ENCODE measurements around the gene CBX8. TPM values are rescaled to one million over a fixed set of nuclear protein-coding genes. Genes with fewer than 3 reads are reported as not detected.
A peak's percentile ranks its signal among the peaks of the same experiment; 100 is the strongest.

The CBX8 gene
- total and polyA plus RNA-seq, 10 donors = 2.1 to 5.6 (median 3.4) TPM

DNA sequence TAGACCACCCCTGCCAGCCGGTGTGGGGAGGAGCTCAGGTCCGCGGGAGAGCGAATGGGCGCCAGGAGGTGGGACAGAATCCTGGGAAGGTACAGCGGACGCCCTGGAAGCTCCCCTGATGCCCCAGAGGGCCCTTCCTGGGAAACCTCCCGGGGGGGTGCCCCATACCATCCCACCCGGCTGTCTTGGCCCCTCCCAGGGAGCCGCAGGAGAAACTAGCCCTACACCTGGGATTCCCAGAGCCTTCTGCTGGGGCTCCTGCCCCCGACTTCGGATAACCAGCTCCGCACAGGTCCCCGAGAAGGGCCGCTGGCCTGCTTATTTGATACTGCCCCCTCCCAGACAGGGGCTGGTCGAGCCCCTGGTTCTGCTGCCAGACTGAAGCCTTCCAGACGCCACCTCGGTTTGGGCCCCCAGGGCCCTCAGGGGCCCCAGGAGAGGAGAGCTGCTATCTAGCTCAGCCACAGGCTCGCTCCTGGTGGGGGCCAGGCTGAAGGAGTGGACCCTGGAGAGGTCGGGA is 45.3 kb upstream of the CBX8 start:
- TF ChIP-seq, protein P1, sequence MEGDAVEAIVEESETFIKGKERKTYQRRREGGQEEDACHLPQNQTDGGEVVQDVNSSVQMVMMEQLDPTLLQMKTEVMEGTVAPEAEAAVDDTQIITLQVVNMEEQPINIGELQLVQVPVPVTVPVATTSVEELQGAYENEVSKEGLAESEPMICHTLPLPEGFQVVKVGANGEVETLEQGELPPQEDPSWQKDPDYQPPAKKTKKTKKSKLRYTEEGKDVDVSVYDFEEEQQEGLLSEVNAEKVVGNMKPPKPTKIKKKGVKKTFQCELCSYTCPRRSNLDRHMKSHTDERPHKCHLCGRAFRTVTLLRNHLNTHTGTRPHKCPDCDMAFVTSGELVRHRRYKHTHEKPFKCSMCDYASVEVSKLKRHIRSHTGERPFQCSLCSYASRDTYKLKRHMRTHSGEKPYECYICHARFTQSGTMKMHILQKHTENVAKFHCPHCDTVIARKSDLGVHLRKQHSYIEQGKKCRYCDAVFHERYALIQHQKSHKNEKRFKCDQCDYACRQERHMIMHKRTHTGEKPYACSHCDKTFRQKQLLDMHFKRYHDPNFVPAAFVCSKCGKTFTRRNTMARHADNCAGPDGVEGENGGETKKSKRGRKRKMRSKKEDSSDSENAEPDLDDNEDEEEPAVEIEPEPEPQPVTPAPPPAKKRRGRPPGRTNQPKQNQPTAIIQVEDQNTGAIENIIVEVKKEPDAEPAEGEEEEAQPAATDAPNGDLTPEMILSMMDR (IDR thresholded peaks at IDR 0.05 in 8 of 11, conservative IDR thresholded peaks at IDR 0.05 in 3 of 11) = no peak
- TF ChIP-seq POLR2A (IDR thresholded peaks at IDR 0.05) (no peak), POLR2AphosphoS5 (IDR thresholded peaks at IDR 0.05) (no peak)
- Histone ChIP-seq H3K4me1 (peaks cover 43 to 77% (median 73%) of the 10 kb centered on the region in 6 donors), H3K36me3 (no peaks in the 10 kb centered on the region), H3K27me3 (replicated peaks in 1 of 7) (peaks cover 18 to 78% (median 59%) of the 10 kb centered on the region in 7 donors), H3K9me3 (peaks cover 0 to 4% (median 0%) of the 10 kb centered on the region in 8 donors), H3K27ac (no peak overlapping the region), H3K4me3 (peak overlapping the region in 2 of 8 donors; percentile 15 to 96)
- no peak for DNase-seq
- intact Hi-C loops (cut with DNase I; ENCODE audit: low total_unique reads) = loop anchor here (5.0 to 10.0 kb wide), 2 partner anchors 40 to 143 kb away; no protein-coding TSS in a partner anchor
- 4 to 12% (median 9%) methylated on average over 14 to 20 of the region's 20 CpGs for WGBS, 5 donors

DNA sequence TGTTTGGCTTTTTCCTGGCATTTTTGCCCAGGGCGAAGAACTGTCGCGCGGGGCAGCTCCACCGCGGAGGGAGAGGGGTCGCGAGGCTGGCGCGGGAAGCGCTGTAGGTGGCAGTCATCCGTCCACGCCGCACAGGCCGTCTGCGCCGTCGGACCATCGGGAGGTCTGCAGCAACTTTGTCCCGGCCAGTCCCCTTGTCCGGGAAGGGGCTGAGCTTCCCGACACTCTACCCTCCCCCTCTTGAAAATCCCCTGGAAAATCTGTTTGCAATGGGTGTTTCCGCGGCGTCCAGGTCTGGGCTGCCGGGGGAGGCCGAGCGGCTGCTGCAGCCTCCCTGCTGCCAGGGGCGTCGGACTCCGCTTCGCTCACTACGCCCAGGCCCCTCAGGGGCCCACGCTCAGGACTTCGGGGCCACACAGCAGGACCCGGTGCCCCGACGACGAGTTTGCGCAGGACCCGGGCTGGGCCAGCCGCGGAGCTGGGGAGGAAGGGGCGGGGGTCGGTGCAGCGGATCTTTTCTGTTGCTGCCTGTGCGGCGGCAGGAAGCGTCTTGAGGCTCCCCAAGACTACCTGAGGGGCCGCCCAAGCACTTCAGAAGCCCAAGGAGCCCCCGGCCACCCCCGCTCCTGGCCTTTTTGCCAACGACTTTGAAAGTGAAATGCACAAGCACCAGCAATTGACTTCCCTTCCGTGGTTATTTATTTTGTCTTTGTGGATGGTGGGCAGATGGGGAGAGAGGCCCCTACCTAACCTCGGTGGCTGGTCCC is 44.7 kb upstream of the CBX8 start:
- H3K4me3 ChIP-seq = peak overlapping the region in 2 of 8 donors; percentile 15 to 96
- peak; percentile 81 for DNase-seq
- peaks cover 18 to 72% (median 59%) of the 10 kb centered on the region in 7 donors for H3K27me3 ChIP-seq (replicated peaks in 1 of 7)

DNA sequence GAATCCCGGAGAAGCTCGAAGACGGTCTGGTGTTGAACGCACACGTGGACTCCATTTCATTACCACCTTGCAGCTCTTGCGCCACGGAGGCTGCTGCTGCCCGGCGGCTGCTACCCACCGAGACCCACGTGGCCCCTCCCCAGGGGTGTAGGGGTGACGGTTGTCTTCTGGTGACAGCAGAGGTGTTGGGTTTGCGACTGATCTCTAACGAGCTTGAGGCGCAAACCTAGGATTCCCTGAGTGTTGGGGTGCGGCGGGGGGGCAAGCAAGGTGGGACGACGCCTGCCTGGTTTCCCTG is 44.1 kb upstream of the CBX8 start:
- Histone ChIP-seq H3K36me3 (peaks cover 0 to 10% (median 0%) of the 10 kb centered on the region in 6 donors), H3K27me3 (replicated peaks in 1 of 7) (peaks cover 18 to 65% (median 58%) of the 10 kb centered on the region in 7 donors), H3K4me1 (peaks cover 55 to 89% (median 85%) of the 10 kb centered on the region in 6 donors), H3K4me3 (peak overlapping the region in 6 of 8 donors; percentile 13 to 96 (median 86)), H3K9me3 (peaks cover 0 to 4% (median 0%) of the 10 kb centered on the region in 8 donors), H3K27ac (no peak overlapping the region)
- intact Hi-C loops (cut with DNase I; ENCODE audit: low total_unique reads) = loop anchor here (5.0 to 10.0 kb wide), 2 partner anchors 39 to 144 kb away; no protein-coding TSS in a partner anchor
- TF ChIP-seq POLR2AphosphoS5 (IDR thresholded peaks at IDR 0.05) = no peak
- no peak for DNase-seq
- 0 to 5% (median 3%) methylated on average over 7 to 19 of the region's 19 CpGs for WGBS, 5 donors

More for the DNA sequence above, 44.7 kb upstream of the CBX8 start:
- 1 to 4% (median 3%) methylated on average over 15 to 55 of the region's 55 CpGs for WGBS, 5 donors
- Histone ChIP-seq H3K9me3 (peaks cover 0 to 4% (median 0%) of the 10 kb centered on the region in 8 donors), H3K27ac (no peak overlapping the region), H3K36me3 (peaks cover 0 to 4% (median 0%) of the 10 kb centered on the region in 6 donors), H3K4me1 (peaks cover 50 to 84% (median 80%) of the 10 kb centered on the region in 6 donors)
- intact Hi-C loops (cut with DNase I; ENCODE audit: low total_unique reads) = loop anchor here (5.0 to 10.0 kb wide), 2 partner anchors 39 to 143 kb away; no protein-coding TSS in a partner anchor
- peak in 1 of 3 donors; percentile 39 for TF ChIP-seq POLR2AphosphoS5 (IDR thresholded peaks at IDR 0.05)
- TF ChIP-seq POLR2A (IDR thresholded peaks at IDR 0.05) = no peak

DNA sequence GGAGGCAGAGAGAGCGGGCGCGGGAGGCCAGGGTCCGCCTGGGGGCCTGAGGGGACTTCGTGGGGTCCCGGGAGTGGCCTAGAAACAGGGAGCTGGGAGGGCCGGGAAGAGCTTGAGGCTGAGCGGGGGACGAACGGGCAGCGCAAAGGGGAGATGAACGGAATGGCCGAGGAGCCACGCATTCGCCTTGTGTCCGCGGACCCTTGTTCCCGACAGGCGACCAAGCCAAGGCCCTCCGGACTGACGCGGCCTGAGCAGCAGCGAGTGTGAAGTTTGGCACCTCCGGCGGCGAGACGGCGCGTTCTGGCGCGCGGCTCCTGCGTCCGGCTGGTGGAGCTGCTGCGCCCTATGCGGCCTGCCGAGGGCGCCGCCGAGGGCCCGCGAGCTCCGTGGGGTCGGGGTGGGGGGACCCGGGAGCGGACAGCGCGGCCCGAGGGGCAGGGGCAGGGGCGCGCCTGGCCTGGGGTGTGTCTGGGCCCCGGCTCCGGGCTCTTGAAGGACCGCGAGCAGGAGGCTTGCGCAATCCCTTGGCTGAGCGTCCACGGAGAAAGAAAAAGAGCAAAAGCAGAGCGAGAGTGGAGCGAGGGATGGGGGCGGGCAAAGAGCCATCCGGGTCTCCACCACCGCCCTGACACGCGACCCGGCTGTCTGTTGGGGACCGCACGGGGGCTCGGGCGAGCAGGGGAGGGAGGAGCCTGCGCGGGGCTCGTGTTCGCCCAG is 43.6 kb upstream of the CBX8 start:
- Histone ChIP-seq H3K4me1 (peaks cover 55 to 89% (median 86%) of the 10 kb centered on the region in 6 donors), H3K27me3 (replicated peaks in 1 of 7) (peaks cover 18 to 60% (median 55%) of the 10 kb centered on the region in 7 donors), H3K36me3 (peaks cover 0 to 15% (median 1%) of the 10 kb centered on the region in 6 donors), H3K27ac (peak overlapping the region in 3 of 8 donors; percentile 98 to 99 (median 99)), H3K9me3 (peaks cover 0 to 4% (median 0%) of the 10 kb centered on the region in 8 donors), H3K4me3 (peak overlapping the region in 6 of 8 donors; percentile 13 to 96 (median 90))
- DNase-seq = peak; percentile 88
- TF ChIP-seq POLR2A (IDR thresholded peaks at IDR 0.05) = no peak
- peak in 2 of 3 donors; percentile 2 to 65 for TF ChIP-seq POLR2AphosphoS5 (IDR thresholded peaks at IDR 0.05)
- TF ChIP-seq, protein P1 (IDR thresholded peaks at IDR 0.05 in 8 of 11, conservative IDR thresholded peaks at IDR 0.05 in 3 of 11) = peak in 2 of 11 experiments; percentile 22 to 23
- 5 to 9% (median 6%) methylated on average over 37 to 74 of the region's 74 CpGs for WGBS, 5 donors
- intact Hi-C loops (cut with DNase I; ENCODE audit: low total_unique reads) = loop anchor here (5.0 to 10.0 kb wide), 2 partner anchors 38 to 144 kb away; no protein-coding TSS in a partner anchor

Data from spleen (tissue), 11 donors.